ENCODE measurements around the gene SREBF2. TPM values are rescaled to one million over a fixed set of nuclear protein-coding genes. Genes with fewer than 3 reads are reported as not detected.

The SREBF2 gene
- total and polyA plus RNA-seq, 8 donors, result 12.2 to 159 (median 48.3) TPM

DNA sequence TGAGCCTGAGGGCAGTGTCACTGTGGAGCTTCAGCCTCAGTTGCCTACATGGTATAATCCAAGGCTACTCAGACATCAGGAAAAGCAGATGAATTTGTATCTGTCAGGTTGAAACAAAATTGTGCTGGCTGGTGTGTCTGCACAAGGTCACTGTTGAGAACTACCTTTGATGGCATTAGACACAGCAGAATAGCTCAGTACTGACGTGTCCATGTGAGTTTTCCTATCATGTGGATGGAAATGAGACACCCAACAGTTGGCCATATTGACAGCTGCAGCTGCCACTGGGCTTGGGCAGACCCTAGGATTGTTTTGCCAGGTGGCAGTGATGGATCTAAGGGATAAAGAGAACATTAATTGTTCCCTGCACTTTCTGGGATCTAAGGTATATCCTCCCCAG, 16.7 kb upstream of the SREBF2 start:
- H3K4me3 ChIP-seq, result no peak overlapping the region
- no peak overlapping the region for H3K27ac ChIP-seq
- H3K27me3 ChIP-seq, result no peaks in the 10 kb centered on the region
- TF ChIP-seq, protein P1, sequence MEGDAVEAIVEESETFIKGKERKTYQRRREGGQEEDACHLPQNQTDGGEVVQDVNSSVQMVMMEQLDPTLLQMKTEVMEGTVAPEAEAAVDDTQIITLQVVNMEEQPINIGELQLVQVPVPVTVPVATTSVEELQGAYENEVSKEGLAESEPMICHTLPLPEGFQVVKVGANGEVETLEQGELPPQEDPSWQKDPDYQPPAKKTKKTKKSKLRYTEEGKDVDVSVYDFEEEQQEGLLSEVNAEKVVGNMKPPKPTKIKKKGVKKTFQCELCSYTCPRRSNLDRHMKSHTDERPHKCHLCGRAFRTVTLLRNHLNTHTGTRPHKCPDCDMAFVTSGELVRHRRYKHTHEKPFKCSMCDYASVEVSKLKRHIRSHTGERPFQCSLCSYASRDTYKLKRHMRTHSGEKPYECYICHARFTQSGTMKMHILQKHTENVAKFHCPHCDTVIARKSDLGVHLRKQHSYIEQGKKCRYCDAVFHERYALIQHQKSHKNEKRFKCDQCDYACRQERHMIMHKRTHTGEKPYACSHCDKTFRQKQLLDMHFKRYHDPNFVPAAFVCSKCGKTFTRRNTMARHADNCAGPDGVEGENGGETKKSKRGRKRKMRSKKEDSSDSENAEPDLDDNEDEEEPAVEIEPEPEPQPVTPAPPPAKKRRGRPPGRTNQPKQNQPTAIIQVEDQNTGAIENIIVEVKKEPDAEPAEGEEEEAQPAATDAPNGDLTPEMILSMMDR (IDR thresholded peaks at IDR 0.05), result no peak
- no peak for TF ChIP-seq EP300 (IDR thresholded peaks at IDR 0.05)
- TF ChIP-seq POLR2AphosphoS5 (IDR thresholded peaks at IDR 0.05), result no peak
- no peak for TF ChIP-seq POLR2A (IDR thresholded peaks at IDR 0.05)
- intact Hi-C loops (cut with DNase I; ENCODE audit: low total_unique reads), result no loop called here
- DNase-seq, result no peak
- peaks cover 2 to 75% (median 47%) of the 10 kb centered on the region in 4 donors for H3K36me3 ChIP-seq
- H3K9me3 ChIP-seq, result no peaks in the 10 kb centered on the region
- WGBS, 5 donors, result 89 to 100% (median 94%) methylated on average over 1 of the region's 1 CpG
- H3K4me1 ChIP-seq, result no peaks in the 10 kb centered on the region

DNA sequence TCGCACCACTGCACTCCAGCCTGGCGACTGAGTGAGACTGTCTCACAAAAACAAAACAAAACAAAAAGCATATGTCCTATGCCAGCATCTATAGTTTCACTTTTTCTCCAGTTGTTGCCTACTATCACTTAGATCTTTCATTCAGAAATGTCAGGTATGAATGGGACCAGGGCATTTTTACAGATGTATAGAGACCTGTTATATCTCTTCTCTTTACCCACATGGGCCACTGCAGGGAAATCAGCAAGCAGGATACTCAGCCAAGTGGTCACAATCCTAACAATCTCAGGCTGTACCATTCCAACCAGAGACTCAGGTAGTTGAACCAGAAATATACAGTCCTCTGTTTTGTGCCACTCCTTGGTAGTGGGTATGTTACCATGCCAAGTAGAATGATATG, 16.0 kb upstream of the SREBF2 start:
- no peak for DNase-seq
- TF ChIP-seq, protein P1 (IDR thresholded peaks at IDR 0.05), result no peak
- TF ChIP-seq EP300 (IDR thresholded peaks at IDR 0.05) (no peak), POLR2A (IDR thresholded peaks at IDR 0.05) (no peak), POLR2AphosphoS5 (IDR thresholded peaks at IDR 0.05) (no peak)
- Histone ChIP-seq H3K9me3 (no peaks in the 10 kb centered on the region), H3K27ac (no peak overlapping the region), H3K4me1 (no peaks in the 10 kb centered on the region), H3K4me3 (no peak overlapping the region), H3K36me3 (peaks cover 2 to 69% (median 41%) of the 10 kb centered on the region in 4 donors), H3K27me3 (no peaks in the 10 kb centered on the region)
- WGBS, 5 donors, result 92 to 100% (median 96%) methylated on average over 2 of the region's 2 CpGs
- intact Hi-C loops (cut with DNase I; ENCODE audit: low total_unique reads), result no loop called here

GRCh38 chr22:41818011-41818410, 14.9 kb upstream of the SREBF2 start:
- TF ChIP-seq, protein P1 (IDR thresholded peaks at IDR 0.05), result no peak
- TF ChIP-seq EP300 (IDR thresholded peaks at IDR 0.05) (no peak), POLR2AphosphoS5 (IDR thresholded peaks at IDR 0.05) (no peak), POLR2A (IDR thresholded peaks at IDR 0.05) (no peak)
- Histone ChIP-seq H3K27ac (no peak overlapping the region), H3K9me3 (no peaks in the 10 kb centered on the region), H3K36me3 (peaks cover 0 to 64% (median 35%) of the 10 kb centered on the region in 4 donors), H3K27me3 (no peaks in the 10 kb centered on the region), H3K4me1 (peaks cover 4 to 9% (median 6%) of the 10 kb centered on the region in 4 donors), H3K4me3 (no peak overlapping the region)
- WGBS, 5 donors, result 73 to 84% (median 78%) methylated on average over 5 of the region's 5 CpGs
- intact Hi-C loops (cut with DNase I; ENCODE audit: low total_unique reads), result no loop called here
- DNase-seq, result no peak

DNA sequence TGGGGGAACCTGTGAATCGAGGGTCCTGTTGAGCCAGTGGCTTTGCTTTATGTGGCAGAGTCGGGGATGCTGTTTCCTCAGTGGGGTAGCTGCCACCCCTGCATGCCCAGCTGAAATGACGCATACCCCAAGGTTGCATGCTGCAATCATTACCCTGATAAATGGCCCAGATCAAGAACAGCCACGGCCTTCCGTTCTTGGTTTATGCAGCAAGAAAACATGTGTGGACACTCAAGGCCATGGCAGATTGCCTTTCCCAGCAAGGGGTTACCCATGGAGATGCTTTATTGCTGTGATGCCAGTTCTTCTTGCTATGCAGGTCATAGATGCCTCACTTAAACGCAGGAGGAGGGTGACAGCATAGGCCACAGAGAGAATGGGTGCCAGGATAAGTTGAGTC, 14.3 kb upstream of the SREBF2 start:
- intact Hi-C loops (cut with DNase I; ENCODE audit: low total_unique reads), result no loop called here
- TF ChIP-seq POLR2A (IDR thresholded peaks at IDR 0.05) (no peak), POLR2AphosphoS5 (IDR thresholded peaks at IDR 0.05) (no peak), EP300 (IDR thresholded peaks at IDR 0.05) (no peak)
- TF ChIP-seq, protein P1 (IDR thresholded peaks at IDR 0.05), result no peak
- Histone ChIP-seq H3K27me3 (no peaks in the 10 kb centered on the region), H3K4me3 (no peak overlapping the region), H3K4me1 (peaks cover 4 to 13% (median 6%) of the 10 kb centered on the region in 4 donors), H3K27ac (no peak overlapping the region), H3K36me3 (peaks cover 0 to 58% (median 30%) of the 10 kb centered on the region in 4 donors), H3K9me3 (no peaks in the 10 kb centered on the region)
- no peak for DNase-seq
- WGBS, 5 donors, result 82 to 95% (median 88%) methylated on average over 5 to 6 of the region's 6 CpGs
